OCI-LY3 (cell line): ENCODE measurements around the gene ATG4C.

Experiments used
- EZH2phosphoT487 ChIP-seq: fragments of 200-600 bp; shearing (Covaris generic); IDR thresholded peaks from 2 replicates; pipeline ENCODE4 v1.6.1; 2018; ENCODE audit warnings: antibody characterized with exemption, mixed run types, low read depth
- TF ChIP-seq, protein P1 (sequence below): fragments of 200-600, 300-600 bp; sonication (generic); IDR thresholded peaks from 2 replicates; pipeline ENCODE4 v1.5.1; 2014; ENCODE audit warnings: antibody characterized with exemption, low read length, low read depth

DNA sequence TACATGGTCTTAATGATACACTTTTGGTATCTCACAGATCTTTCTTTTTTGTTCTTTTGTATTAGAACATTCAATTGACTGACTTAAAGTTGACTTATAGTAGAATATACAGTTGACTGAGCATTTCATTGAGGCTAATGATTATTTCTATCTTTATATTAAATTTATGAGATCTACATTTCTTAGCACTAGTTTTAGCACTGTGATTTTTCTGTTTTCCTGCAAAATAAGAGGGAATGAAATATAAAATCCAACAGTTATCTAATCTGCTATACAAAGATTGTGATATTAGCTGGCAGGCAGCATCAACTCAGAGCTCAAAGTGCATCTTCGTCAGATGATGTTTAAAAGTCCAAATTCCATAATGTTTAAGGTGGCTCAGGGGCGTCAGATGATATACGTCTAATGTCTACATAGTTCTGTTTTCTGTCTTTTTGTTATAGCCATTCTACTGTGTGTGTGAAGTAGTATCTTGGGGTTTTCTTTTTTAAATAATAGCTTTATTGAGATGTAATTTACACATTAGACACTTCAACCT lies 85.4 kb downstream of the ATG4C start:
- TF ChIP-seq, protein P1, sequence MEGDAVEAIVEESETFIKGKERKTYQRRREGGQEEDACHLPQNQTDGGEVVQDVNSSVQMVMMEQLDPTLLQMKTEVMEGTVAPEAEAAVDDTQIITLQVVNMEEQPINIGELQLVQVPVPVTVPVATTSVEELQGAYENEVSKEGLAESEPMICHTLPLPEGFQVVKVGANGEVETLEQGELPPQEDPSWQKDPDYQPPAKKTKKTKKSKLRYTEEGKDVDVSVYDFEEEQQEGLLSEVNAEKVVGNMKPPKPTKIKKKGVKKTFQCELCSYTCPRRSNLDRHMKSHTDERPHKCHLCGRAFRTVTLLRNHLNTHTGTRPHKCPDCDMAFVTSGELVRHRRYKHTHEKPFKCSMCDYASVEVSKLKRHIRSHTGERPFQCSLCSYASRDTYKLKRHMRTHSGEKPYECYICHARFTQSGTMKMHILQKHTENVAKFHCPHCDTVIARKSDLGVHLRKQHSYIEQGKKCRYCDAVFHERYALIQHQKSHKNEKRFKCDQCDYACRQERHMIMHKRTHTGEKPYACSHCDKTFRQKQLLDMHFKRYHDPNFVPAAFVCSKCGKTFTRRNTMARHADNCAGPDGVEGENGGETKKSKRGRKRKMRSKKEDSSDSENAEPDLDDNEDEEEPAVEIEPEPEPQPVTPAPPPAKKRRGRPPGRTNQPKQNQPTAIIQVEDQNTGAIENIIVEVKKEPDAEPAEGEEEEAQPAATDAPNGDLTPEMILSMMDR = no peak
- no peak for TF ChIP-seq EZH2phosphoT487
